ENCODE data around the gene TPRG1L. TPM values are rescaled to one million over a fixed set of nuclear protein-coding genes. Genes with fewer than 3 reads are reported as not detected.

Gene TPRG1L
- total and polyA plus RNA-seq, 2 donors = 8.5 to 37.1 TPM

DNA sequence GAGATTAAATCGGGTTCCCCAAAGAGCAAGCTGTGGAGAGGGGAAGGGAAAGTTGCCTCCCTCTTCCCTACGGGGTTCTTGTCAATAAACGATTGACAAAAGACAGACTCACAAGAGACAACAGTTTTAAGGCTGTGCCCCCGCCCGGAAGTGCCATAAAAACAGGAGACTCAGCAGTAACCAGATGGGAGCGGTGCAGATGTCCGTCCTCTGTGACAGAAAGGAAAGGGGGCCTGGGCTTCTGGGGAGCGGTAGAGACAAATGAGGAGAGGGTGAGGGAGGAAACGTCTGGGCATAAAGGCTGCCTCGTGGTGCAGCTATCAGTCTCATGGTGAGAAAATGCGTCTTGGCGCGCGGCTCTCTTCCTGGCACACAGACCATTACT is 33.4 kb downstream of the TPRG1L start:
- Histone ChIP-seq H3K9me3 (ENCODE audit: control insufficient read depth in 2 of 2, insufficient read depth in 1 of 2, low read length in 1 of 2) (no peaks in the 10 kb centered on the region), H3K4me3 (ENCODE audit: low read length in 2 of 2) (no peak overlapping the region), H3K27ac (ENCODE audit: low read depth in 1 of 2, low read length in 1 of 2) (no peak overlapping the region), H3K4me1 (ENCODE audit: control insufficient read depth in 2 of 2, insufficient read depth in 2 of 2, low read length in 2 of 2) (no peaks in the 10 kb centered on the region), H3K27me3 (ENCODE audit: control insufficient read depth in 2 of 2, insufficient read depth in 1 of 2, low read length in 1 of 2) (peaks cover 24 to 64% of the 10 kb centered on the region in 2 donors), H3K36me3 (ENCODE audit: control insufficient read depth in 2 of 2, insufficient read depth in 2 of 2, low read length in 1 of 2) (no peaks in the 10 kb centered on the region)
- DNase-seq (ENCODE audit: low read depth in 6 of 9, low spot score in 9 of 9) = no peak
- 44% methylated on average over 14 of the region's 14 CpGs for WGBS

DNA sequence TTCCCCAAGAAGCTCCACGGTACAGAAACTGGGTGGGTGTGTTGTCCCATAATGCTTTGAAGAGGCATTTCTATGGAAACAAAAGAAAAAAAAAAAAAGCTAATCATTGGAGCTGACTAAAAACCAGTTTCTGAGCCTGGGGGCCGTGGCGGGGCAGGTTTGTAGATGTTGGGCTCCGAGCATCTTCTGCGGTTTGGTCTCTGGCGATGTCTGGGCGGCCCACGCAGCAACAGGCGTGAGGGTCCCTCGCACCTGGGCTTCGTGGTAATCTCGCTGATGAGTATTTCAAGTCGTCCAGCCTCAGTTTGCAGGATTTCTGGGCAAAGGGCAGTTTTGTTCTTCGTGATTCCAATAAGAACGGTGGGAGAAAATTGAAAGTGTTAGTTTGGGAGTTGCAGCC is 34.3 kb downstream of the TPRG1L start:
- 93% methylated on average over 15 of the region's 15 CpGs for WGBS

GRCh38 chr1:3660704-3661103 is 35.9 kb downstream of the TPRG1L start:
- Histone ChIP-seq H3K4me3 (ENCODE audit: low read length in 2 of 2) (no peak overlapping the region), H3K4me1 (ENCODE audit: control insufficient read depth in 2 of 2, insufficient read depth in 2 of 2, low read length in 2 of 2) (no peaks in the 10 kb centered on the region), H3K9me3 (ENCODE audit: control insufficient read depth in 2 of 2, insufficient read depth in 1 of 2, low read length in 1 of 2) (no peaks in the 10 kb centered on the region), H3K36me3 (ENCODE audit: control insufficient read depth in 2 of 2, insufficient read depth in 2 of 2, low read length in 1 of 2) (no peaks in the 10 kb centered on the region), H3K27me3 (ENCODE audit: control insufficient read depth in 2 of 2, insufficient read depth in 1 of 2, low read length in 1 of 2) (peaks cover 2 to 41% of the 10 kb centered on the region in 2 donors), H3K27ac (ENCODE audit: low read depth in 1 of 2, low read length in 1 of 2) (no peak overlapping the region)
- no peak for DNase-seq (ENCODE audit: low read depth in 6 of 9, low spot score in 9 of 9)
- 89% methylated on average over 2 of the region's 2 CpGs for WGBS

More for the DNA sequence above, 34.3 kb downstream of the TPRG1L start:
- H3K27ac ChIP-seq (ENCODE audit: low read depth in 1 of 2, low read length in 1 of 2) = no peak overlapping the region
- no peak overlapping the region for H3K4me3 ChIP-seq (ENCODE audit: low read length in 2 of 2)
- no peak for DNase-seq (ENCODE audit: low read depth in 6 of 9, low spot score in 9 of 9)
- H3K27me3 ChIP-seq (ENCODE audit: control insufficient read depth in 2 of 2, insufficient read depth in 1 of 2, low read length in 1 of 2) = peaks cover 16 to 56% of the 10 kb centered on the region in 2 donors
- H3K36me3 ChIP-seq (ENCODE audit: control insufficient read depth in 2 of 2, insufficient read depth in 2 of 2, low read length in 1 of 2) = no peaks in the 10 kb centered on the region
- H3K9me3 ChIP-seq (ENCODE audit: control insufficient read depth in 2 of 2, insufficient read depth in 1 of 2, low read length in 1 of 2) = no peaks in the 10 kb centered on the region
- no peaks in the 10 kb centered on the region for H3K4me1 ChIP-seq (ENCODE audit: control insufficient read depth in 2 of 2, insufficient read depth in 2 of 2, low read length in 2 of 2)

- Histone ChIP-seq H3K4me3 (ENCODE audit: low read length in 2 of 2) (no peak overlapping the region), H3K27me3 (ENCODE audit: control insufficient read depth in 2 of 2, insufficient read depth in 1 of 2, low read length in 1 of 2) (peaks cover under 1 to 31% of the 10 kb centered on the region in 2 donors), H3K4me1 (ENCODE audit: control insufficient read depth in 2 of 2, insufficient read depth in 2 of 2, low read length in 2 of 2) (peaks cover 0 to 2% of the 10 kb centered on the region in 2 donors), H3K36me3 (ENCODE audit: control insufficient read depth in 2 of 2, insufficient read depth in 2 of 2, low read length in 1 of 2) (no peaks in the 10 kb centered on the region), H3K9me3 (ENCODE audit: control insufficient read depth in 2 of 2, insufficient read depth in 1 of 2, low read length in 1 of 2) (no peaks in the 10 kb centered on the region), H3K27ac (ENCODE audit: low read depth in 1 of 2, low read length in 1 of 2) (no peak overlapping the region)
- no peak for DNase-seq (ENCODE audit: low read depth in 6 of 9, low spot score in 9 of 9)
- WGBS = 95% methylated on average over 4 of the region's 4 CpGs
Observed at GRCh38 chr1:3661631-3662030, 36.8 kb downstream of the TPRG1L start.

DNA sequence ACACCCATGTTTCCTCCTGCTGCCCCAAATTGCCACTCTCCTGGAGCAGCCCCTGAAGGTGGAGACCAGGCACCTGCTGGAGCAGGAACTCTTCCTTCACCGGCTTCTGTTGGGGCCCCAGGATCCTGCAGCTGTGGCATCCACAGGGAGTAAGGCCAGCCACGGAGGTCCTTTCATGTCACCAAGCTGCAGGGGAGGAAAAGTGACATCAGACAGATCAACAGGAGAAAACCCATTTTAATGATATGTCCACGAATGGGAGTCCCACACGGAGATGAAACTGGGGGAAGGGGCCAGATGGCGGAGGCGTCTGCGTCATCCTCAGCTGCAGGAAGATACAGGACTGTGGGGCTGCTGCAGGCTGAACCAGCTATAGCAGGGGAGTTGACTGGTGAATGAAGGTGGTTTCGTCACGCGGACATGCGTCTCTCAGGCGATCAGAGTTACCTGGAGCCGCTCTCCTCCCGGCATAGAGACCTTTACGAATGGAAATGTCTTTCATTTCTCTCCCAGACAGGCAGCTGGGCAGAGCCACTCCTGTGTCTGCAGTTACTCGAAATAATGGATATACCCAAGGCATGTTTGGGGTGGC is 37.4 kb downstream of the TPRG1L start:
- Histone ChIP-seq H3K36me3 (ENCODE audit: control insufficient read depth in 2 of 2, insufficient read depth in 2 of 2, low read length in 1 of 2) (no peaks in the 10 kb centered on the region), H3K9me3 (ENCODE audit: control insufficient read depth in 2 of 2, insufficient read depth in 1 of 2, low read length in 1 of 2) (no peaks in the 10 kb centered on the region), H3K27me3 (ENCODE audit: control insufficient read depth in 2 of 2, insufficient read depth in 1 of 2, low read length in 1 of 2) (peaks cover 0 to 26% of the 10 kb centered on the region in 2 donors), H3K4me1 (ENCODE audit: control insufficient read depth in 2 of 2, insufficient read depth in 2 of 2, low read length in 2 of 2) (peaks cover 0 to 2% of the 10 kb centered on the region in 2 donors), H3K27ac (ENCODE audit: low read depth in 1 of 2, low read length in 1 of 2) (no peak overlapping the region), H3K4me3 (ENCODE audit: low read length in 2 of 2) (no peak overlapping the region)
- DNase-seq (ENCODE audit: low read depth in 6 of 9, low spot score in 9 of 9) = no peak
- 96% methylated on average over 16 of the region's 16 CpGs for WGBS

DNA sequence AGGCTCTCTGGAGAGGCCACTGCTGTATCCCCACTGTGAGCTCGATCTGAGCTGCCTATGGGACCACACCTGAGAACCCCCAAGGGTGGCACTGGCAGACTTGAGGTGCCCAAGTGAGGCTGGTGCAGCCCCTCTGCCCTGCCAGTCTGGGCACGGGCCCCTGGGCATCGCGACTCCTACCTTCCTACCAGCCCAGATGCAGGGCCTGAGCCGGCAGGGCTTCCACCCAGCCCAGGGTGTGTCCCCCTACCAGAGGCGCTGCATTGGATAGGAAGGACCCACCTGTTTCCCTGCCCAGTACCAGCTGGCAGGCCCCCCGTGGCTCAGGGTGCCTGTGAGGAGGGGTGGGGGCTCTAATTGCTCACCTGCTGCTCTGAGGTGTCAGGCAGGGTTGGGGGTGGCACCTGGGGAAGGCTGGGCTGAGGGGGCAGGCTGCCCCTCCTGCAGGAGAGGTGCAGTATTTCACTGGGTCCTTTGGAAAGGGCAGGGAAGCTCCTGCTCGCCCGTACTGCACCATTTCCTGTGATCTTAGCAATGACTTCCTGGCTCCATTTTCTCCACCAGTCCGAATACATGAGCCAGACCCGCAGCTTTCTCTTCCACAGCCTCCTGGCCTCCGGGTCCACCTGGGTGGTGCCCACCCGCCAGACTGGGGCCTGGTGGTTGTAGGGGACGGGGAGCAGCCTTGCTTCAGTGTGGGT is 39.3 kb downstream of the TPRG1L start:
- H3K27me3 ChIP-seq (ENCODE audit: control insufficient read depth in 2 of 2, insufficient read depth in 1 of 2, low read length in 1 of 2) = peaks cover 0 to 20% of the 10 kb centered on the region in 2 donors
- H3K36me3 ChIP-seq (ENCODE audit: control insufficient read depth in 2 of 2, insufficient read depth in 2 of 2, low read length in 1 of 2) = no peaks in the 10 kb centered on the region
- peaks cover 0 to 2% of the 10 kb centered on the region in 2 donors for H3K4me1 ChIP-seq (ENCODE audit: control insufficient read depth in 2 of 2, insufficient read depth in 2 of 2, low read length in 2 of 2)
- H3K9me3 ChIP-seq (ENCODE audit: control insufficient read depth in 2 of 2, insufficient read depth in 1 of 2, low read length in 1 of 2) = no peaks in the 10 kb centered on the region
- no peak overlapping the region for H3K27ac ChIP-seq (ENCODE audit: low read depth in 1 of 2, low read length in 1 of 2)
- no peak for DNase-seq (ENCODE audit: low read depth in 6 of 9, low spot score in 9 of 9)
- H3K4me3 ChIP-seq (ENCODE audit: low read length in 2 of 2) = no peak overlapping the region
- 85% methylated on average over 14 of the region's 14 CpGs for WGBS

DNA sequence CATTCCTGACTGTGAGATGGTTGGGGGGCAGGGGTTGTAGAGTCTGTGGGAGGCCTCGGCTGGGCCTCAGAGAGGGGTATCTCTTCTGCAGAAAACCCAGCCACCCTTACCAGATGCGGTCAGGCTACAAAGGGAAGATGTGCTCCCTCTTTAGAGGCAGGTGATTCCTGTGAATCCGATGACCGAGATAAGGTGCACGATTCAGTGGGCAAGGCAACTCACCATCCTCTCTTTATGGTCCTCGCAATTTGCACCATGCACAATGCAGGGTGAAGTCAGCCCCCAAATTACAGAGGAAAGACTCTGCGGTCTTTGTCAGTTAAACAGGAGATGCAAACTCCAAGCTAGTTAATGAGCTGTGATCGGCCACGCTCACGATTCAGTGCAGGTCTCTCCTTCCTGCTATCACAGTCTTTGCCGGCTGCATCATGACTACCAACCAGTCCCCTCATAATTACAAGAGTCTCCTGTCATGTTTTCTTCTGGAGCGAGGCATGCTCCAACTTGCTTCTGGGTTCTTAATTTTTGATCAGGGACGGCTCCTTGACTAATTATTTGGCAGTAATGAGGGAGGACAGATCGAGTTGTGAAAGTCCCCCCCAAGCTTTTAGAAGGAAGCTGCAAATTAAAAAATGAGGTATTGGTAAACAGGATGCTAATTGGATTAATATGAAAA is 40.0 kb downstream of the TPRG1L start:
- no peaks in the 10 kb centered on the region for H3K36me3 ChIP-seq (ENCODE audit: control insufficient read depth in 2 of 2, insufficient read depth in 2 of 2, low read length in 1 of 2)
- H3K9me3 ChIP-seq (ENCODE audit: control insufficient read depth in 2 of 2, insufficient read depth in 1 of 2, low read length in 1 of 2) = no peaks in the 10 kb centered on the region
- peaks cover 0 to 2% of the 10 kb centered on the region in 2 donors for H3K4me1 ChIP-seq (ENCODE audit: control insufficient read depth in 2 of 2, insufficient read depth in 2 of 2, low read length in 2 of 2)
- 94% methylated on average over 14 of the region's 14 CpGs for WGBS
- no peak for DNase-seq (ENCODE audit: low read depth in 6 of 9, low spot score in 9 of 9)
- peaks cover 0 to 21% of the 10 kb centered on the region in 2 donors for H3K27me3 ChIP-seq (ENCODE audit: control insufficient read depth in 2 of 2, insufficient read depth in 1 of 2, low read length in 1 of 2)
- H3K4me3 ChIP-seq (ENCODE audit: low read length in 2 of 2) = no peak overlapping the region
- H3K27ac ChIP-seq (ENCODE audit: low read depth in 1 of 2, low read length in 1 of 2) = no peak overlapping the region

- Histone ChIP-seq H3K36me3 (ENCODE audit: control insufficient read depth in 2 of 2, insufficient read depth in 2 of 2, low read length in 1 of 2) (no peaks in the 10 kb centered on the region), H3K4me1 (ENCODE audit: control insufficient read depth in 2 of 2, insufficient read depth in 2 of 2, low read length in 2 of 2) (peaks cover 0 to 2% of the 10 kb centered on the region in 2 donors), H3K4me3 (ENCODE audit: low read length in 2 of 2) (no peak overlapping the region), H3K9me3 (ENCODE audit: control insufficient read depth in 2 of 2, insufficient read depth in 1 of 2, low read length in 1 of 2) (no peaks in the 10 kb centered on the region), H3K27ac (ENCODE audit: low read depth in 1 of 2, low read length in 1 of 2) (no peak overlapping the region), H3K27me3 (ENCODE audit: control insufficient read depth in 2 of 2, insufficient read depth in 1 of 2, low read length in 1 of 2) (peaks cover 0 to 20% of the 10 kb centered on the region in 2 donors)
- no peak for DNase-seq (ENCODE audit: low read depth in 6 of 9, low spot score in 9 of 9)
- 77% methylated on average over 8 of the region's 8 CpGs for WGBS
Observed at GRCh38 chr1:3668148-3668547, 43.3 kb downstream of the TPRG1L start.
